HEK293 (cell line): ENCODE data around the gene EIF5B.

Experiments
- FEZF1 ChIP-seq: fragments of 450-650 bp; formaldehyde crosslinking; IDR thresholded peaks from 2 replicates; pipeline ENCODE4 v1.5.1; 2016; ENCODE audit warnings: missing biosample characterization, missing genetic modification characterization
- IKZF3 ChIP-seq: fragments of 450-650 bp; IDR thresholded peaks from 2 replicates; pipeline ENCODE4 v1.5.0; 2018; ENCODE audit warnings: missing biosample characterization, mild to moderate bottlenecking, missing genetic modification characterization, moderate library complexity
- KLF8 ChIP-seq: fragments of 450-650 bp; formaldehyde crosslinking; IDR thresholded peaks from 2 replicates; pipeline ENCODE4 v1.5.1; 2016; ENCODE audit warnings: missing biosample characterization, missing genetic modification characterization
- MEIS1 ChIP-seq: sonication (generic); formaldehyde crosslinking; IDR thresholded peaks from 2 replicates; pipeline ENCODE4 v1.8.1; 2022; ENCODE audit warnings: missing genetic modification reagents, mild to moderate bottlenecking, borderline replicate concordance
- OSR2 ChIP-seq: fragments of 450-650 bp; formaldehyde crosslinking; IDR thresholded peaks from 2 replicates; pipeline ENCODE4 v1.5.1; 2016; ENCODE audit warnings: missing biosample characterization, missing genetic modification characterization
- PATZ1 ChIP-seq: fragments of 450-650 bp; formaldehyde crosslinking; IDR thresholded peaks from 2 replicates; pipeline ENCODE4 v1.5.1; 2016; ENCODE audit warnings: missing biosample characterization, missing genetic modification characterization
- PRDM1 ChIP-seq: fragments of 450-650 bp; formaldehyde crosslinking; IDR thresholded peaks from 2 replicates; pipeline ENCODE4; 2016; ENCODE audit warnings: missing biosample characterization, missing genetic modification characterization
- SP7 ChIP-seq: fragments of 450-650 bp; formaldehyde crosslinking; IDR thresholded peaks from 2 replicates; pipeline ENCODE4 v1.5.1; 2016; ENCODE audit warnings: missing biosample characterization, missing genetic modification characterization
- TCF7L2 ChIP-seq: IDR thresholded peaks from 2 replicates; pipeline ENCODE4 v1.6.1; 2011; ENCODE audit warnings: low read depth, mild to moderate bottlenecking, inconsistent platforms, low read length, moderate library complexity, borderline replicate concordance
- TRIM28 ChIP-seq: IDR thresholded peaks from 2 replicates; pipeline ENCODE4 v1.6.1; 2011; ENCODE audit warnings: low read length, control low read depth, borderline replicate concordance
- ZEB2 ChIP-seq: fragments of 450-650 bp; formaldehyde crosslinking; IDR thresholded peaks from 2 replicates; pipeline ENCODE4 v1.5.1; 2016; ENCODE audit warnings: missing biosample characterization, missing genetic modification characterization
- ZNF112 ChIP-seq: fragments of 450-650 bp; formaldehyde crosslinking; IDR thresholded peaks from 2 replicates; pipeline ENCODE4 v1.5.0; 2017; ENCODE audit warnings: missing biosample characterization, missing genetic modification characterization
- ZNF157 ChIP-seq: fragments of 450-650 bp; formaldehyde crosslinking; IDR thresholded peaks from 2 replicates; pipeline ENCODE4 v1.5.1; 2016; ENCODE audit warnings: missing biosample characterization, missing genetic modification characterization
- ZNF174 ChIP-seq: fragments of 450-650 bp; formaldehyde crosslinking; IDR thresholded peaks from 2 replicates; pipeline ENCODE4 v1.5.0; 2017; ENCODE audit warnings: missing biosample characterization, mild to moderate bottlenecking, missing genetic modification characterization
- ZNF2 ChIP-seq: fragments of 450-650 bp; formaldehyde crosslinking; IDR thresholded peaks from 2 replicates; pipeline ENCODE4 v1.5.1; 2016; ENCODE audit warnings: missing biosample characterization, missing genetic modification characterization
- ZNF202 ChIP-seq: fragments of 450-650 bp; formaldehyde crosslinking; IDR thresholded peaks from 2 replicates; pipeline ENCODE4 v1.5.1; 2016; ENCODE audit warnings: missing biosample characterization, missing genetic modification characterization, borderline replicate concordance
- ZNF24 ChIP-seq: fragments of 450-650 bp; formaldehyde crosslinking; IDR thresholded peaks from 2 replicates; pipeline ENCODE4 v1.5.1; 2016; ENCODE audit warnings: missing biosample characterization, missing genetic modification characterization
- ZNF341 ChIP-seq: fragments of 450-650 bp; formaldehyde crosslinking; IDR thresholded peaks from 2 replicates; pipeline ENCODE4; 2016; ENCODE audit warnings: low read depth, missing biosample characterization, missing genetic modification characterization
- ZNF555 ChIP-seq: fragments of 450-650 bp; formaldehyde crosslinking; conservative IDR thresholded peaks from 2 replicates; pipeline ENCODE4 v1.5.1; 2017; ENCODE audit warnings: missing biosample characterization, mild to moderate bottlenecking, missing genetic modification characterization, inconsistent platforms
- ZNF660 ChIP-seq: fragments of 450-650 bp; IDR thresholded peaks from 2 replicates; pipeline ENCODE4 v1.5.1; 2018; ENCODE audit warnings: missing biosample characterization, mild to moderate bottlenecking, missing genetic modification characterization
- ZNF76 ChIP-seq: fragments of 450-650 bp; formaldehyde crosslinking; IDR thresholded peaks from 2 replicates; pipeline ENCODE4; 2016; ENCODE audit warnings: low read depth, missing biosample characterization, missing genetic modification characterization, borderline replicate concordance
- TF ChIP-seq, protein P1 (sequence below): fragments of 450-650 bp; formaldehyde crosslinking; IDR thresholded peaks from 2 replicates; pipeline ENCODE4 v1.5.1; 2016; ENCODE audit warnings: missing biosample characterization, missing genetic modification characterization
- TF ChIP-seq, protein P2 (sequence below): fragments of 450-650 bp; formaldehyde crosslinking; conservative IDR thresholded peaks from 2 replicates; pipeline ENCODE4 v1.5.1; 2016; ENCODE audit warnings: low read depth, missing biosample characterization, missing genetic modification characterization
- TF ChIP-seq, protein P3 (sequence below): fragments of 450-650 bp; formaldehyde crosslinking; IDR thresholded peaks from 2 replicates; pipeline ENCODE4 v1.5.1; 2016; ENCODE audit warnings: missing biosample characterization, missing genetic modification characterization, low read depth
- TF ChIP-seq, protein P4 (sequence below): fragments of 450-650 bp; formaldehyde crosslinking; IDR thresholded peaks from 2 replicates; pipeline ENCODE4 v1.5.1; 2016; ENCODE audit warnings: missing biosample characterization, missing genetic modification characterization

Gene EIF5B

DNA sequence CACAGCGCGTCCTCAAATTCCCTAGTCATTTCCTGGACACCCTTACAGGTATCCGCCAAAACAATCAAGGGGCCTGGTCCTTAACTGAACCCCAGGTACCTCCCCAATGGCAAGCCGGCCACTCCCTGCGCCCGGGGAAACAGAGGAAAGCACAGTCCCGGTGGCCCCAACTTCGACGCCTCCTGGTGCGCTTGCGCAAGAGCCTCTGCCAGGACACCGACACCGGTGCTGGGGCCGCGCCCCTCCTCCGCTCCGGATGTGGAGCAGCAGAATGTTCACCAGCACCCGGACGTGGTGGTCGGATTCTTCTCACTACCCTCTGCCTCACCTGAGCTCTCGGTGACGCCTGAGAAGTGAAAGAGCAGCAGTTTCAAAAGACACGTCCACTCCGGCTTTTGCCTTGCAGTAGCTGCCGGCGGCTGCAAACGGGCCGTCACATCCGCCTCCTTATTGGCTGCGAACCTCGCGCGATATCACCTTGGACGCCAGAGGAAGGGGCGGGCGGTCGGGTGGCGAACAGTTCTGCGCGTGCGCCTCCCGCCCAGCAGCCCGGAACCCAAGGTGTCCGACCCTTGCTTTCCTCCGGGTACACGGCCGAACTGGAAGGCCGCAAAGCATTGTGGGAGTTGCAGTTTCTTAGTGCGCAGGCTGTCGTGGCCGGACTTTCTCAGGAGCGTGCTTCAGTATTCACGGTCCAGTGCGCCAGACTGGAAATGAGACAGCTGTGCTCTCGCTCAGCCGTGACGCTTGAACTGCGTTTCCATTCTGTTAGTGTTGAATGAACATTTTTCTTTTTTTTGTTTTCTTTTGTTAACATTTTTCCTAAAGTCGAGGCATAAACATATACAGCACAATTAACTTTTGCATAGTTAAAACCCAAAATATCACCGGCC is 1.0 kb upstream of the EIF5B start, which contains the start of gene TXNDC9 (continued):
- TF ChIP-seq PRDM1 (tag by site-specific recombination) = peak; percentile 58
- TF ChIP-seq, protein P1, sequence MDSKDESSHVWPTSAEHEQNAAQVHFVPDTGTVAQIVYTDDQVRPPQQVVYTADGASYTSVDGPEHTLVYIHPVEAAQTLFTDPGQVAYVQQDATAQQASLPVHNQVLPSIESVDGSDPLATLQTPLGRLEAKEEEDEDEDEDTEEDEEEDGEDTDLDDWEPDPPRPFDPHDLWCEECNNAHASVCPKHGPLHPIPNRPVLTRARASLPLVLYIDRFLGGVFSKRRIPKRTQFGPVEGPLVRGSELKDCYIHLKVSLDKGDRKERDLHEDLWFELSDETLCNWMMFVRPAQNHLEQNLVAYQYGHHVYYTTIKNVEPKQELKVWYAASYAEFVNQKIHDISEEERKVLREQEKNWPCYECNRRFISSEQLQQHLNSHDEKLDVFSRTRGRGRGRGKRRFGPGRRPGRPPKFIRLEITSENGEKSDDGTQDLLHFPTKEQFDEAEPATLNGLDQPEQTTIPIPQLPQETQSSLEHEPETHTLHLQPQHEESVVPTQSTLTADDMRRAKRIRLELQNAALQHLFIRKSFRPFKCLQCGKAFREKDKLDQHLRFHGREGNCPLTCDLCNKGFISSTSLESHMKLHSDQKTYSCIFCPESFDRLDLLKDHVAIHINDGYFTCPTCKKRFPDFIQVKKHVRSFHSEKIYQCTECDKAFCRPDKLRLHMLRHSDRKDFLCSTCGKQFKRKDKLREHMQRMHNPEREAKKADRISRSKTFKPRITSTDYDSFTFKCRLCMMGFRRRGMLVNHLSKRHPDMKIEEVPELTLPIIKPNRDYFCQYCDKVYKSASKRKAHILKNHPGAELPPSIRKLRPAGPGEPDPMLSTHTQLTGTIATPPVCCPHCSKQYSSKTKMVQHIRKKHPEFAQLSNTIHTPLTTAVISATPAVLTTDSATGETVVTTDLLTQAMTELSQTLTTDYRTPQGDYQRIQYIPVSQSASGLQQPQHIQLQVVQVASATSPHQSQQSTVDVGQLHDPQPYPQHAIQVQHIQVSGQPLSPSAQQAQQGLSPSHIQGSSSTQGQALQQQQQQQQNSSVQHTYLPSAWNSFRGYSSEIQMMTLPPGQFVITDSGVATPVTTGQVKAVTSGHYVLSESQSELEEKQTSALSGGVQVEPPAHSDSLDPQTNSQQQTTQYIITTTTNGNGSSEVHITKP = peak; percentile 67
- peak; percentile 66 for TF ChIP-seq SP7 (tag by site-specific recombination)
- peak; percentile 73; the same call in 1 of the 2 replicates for TF ChIP-seq KLF8 (tag by site-specific recombination)
- peak; percentile 31; the same call in 1 of the 2 replicates for TF ChIP-seq ZNF341 (tag by site-specific recombination)
- peak; percentile 46; the same call in 1 of the 2 replicates for TF ChIP-seq ZEB2
- TF ChIP-seq ZNF24 (tag by site-specific recombination) = 0 out of 2 replicates have a peak, but pooled peaks have one; percentile 60
- peak; percentile 37 for TF ChIP-seq OSR2
- TF ChIP-seq ZNF157 (tag by site-specific recombination) = no peak
- no peak for TF ChIP-seq MEIS1 (CRISPR knock-in tag)
- TF ChIP-seq TCF7L2 = peak; percentile 24; the same call in 1 of the 2 replicates
- TF ChIP-seq IKZF3 (tag by site-specific recombination) = no peak
- TF ChIP-seq, protein P2, sequence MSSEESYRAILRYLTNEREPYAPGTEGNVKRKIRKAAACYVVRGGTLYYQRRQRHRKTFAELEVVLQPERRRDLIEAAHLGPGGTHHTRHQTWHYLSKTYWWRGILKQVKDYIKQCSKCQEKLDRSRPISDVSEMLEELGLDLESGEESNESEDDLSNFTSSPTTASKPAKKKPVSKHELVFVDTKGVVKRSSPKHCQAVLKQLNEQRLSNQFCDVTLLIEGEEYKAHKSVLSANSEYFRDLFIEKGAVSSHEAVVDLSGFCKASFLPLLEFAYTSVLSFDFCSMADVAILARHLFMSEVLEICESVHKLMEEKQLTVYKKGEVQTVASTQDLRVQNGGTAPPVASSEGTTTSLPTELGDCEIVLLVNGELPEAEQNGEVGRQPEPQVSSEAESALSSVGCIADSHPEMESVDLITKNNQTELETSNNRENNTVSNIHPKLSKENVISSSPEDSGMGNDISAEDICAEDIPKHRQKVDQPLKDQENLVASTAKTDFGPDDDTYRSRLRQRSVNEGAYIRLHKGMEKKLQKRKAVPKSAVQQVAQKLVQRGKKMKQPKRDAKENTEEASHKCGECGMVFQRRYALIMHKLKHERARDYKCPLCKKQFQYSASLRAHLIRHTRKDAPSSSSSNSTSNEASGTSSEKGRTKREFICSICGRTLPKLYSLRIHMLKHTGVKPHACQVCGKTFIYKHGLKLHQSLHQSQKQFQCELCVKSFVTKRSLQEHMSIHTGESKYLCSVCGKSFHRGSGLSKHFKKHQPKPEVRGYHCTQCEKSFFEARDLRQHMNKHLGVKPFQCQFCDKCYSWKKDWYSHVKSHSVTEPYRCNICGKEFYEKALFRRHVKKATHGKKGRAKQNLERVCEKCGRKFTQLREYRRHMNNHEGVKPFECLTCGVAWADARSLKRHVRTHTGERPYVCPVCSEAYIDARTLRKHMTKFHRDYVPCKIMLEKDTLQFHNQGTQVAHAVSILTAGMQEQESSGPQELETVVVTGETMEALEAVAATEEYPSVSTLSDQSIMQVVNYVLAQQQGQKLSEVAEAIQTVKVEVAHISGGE (tag by site-specific recombination) = peak; percentile 99
- TF ChIP-seq ZNF555 (tag by site-specific recombination) = no peak
- TF ChIP-seq ZNF2 (tag by site-specific recombination) = no peak
- peak; percentile 73 for TF ChIP-seq TRIM28
- TF ChIP-seq ZNF112 (tag by site-specific recombination) = no peak
- TF ChIP-seq ZNF202 (tag by site-specific recombination) = no peak
- peak; percentile 94 for TF ChIP-seq ZNF76 (tag by site-specific recombination)
- peak; percentile 65 for TF ChIP-seq FEZF1 (tag by site-specific recombination)
- no peak; the same call in 1 of the 2 replicates for TF ChIP-seq ZNF660 (tag by site-specific recombination)
- no peak for TF ChIP-seq ZNF174 (tag by site-specific recombination)
- TF ChIP-seq PATZ1 (tag by site-specific recombination) = 0 out of 2 replicates have a peak, but pooled peaks have one; percentile 31
- TF ChIP-seq, protein P3, sequence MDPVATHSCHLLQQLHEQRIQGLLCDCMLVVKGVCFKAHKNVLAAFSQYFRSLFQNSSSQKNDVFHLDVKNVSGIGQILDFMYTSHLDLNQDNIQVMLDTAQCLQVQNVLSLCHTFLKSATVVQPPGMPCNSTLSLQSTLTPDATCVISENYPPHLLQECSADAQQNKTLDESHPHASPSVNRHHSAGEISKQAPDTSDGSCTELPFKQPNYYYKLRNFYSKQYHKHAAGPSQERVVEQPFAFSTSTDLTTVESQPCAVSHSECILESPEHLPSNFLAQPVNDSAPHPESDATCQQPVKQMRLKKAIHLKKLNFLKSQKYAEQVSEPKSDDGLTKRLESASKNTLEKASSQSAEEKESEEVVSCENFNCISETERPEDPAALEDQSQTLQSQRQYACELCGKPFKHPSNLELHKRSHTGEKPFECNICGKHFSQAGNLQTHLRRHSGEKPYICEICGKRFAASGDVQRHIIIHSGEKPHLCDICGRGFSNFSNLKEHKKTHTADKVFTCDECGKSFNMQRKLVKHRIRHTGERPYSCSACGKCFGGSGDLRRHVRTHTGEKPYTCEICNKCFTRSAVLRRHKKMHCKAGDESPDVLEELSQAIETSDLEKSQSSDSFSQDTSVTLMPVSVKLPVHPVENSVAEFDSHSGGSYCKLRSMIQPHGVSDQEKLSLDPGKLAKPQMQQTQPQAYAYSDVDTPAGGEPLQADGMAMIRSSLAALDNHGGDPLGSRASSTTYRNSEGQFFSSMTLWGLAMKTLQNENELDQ (tag by site-specific recombination) = no peak
- TF ChIP-seq, protein P4, sequence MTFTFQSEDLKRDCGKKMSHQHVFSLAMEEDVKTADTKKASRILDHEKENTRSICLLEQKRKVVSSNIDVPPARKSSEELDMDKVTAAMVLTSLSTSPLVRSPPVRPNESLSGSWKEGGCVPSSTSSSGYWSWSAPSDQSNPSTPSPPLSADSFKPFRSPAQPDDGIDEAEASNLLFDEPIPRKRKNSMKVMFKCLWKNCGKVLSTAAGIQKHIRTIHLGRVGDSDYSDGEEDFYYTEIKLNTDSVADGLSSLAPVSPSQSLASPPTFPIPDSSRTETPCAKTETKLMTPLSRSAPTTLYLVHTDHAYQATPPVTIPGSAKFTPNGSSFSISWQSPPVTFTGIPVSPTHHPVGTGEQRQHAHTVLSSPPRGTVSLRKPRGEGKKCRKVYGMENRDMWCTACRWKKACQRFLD = no peak
